ENCODE results near the gene PRSS22. TPM values are rescaled to one million over a fixed set of nuclear protein-coding genes. Genes with fewer than 3 reads are reported as not detected.

Gene PRSS22
- polyA plus RNA-seq, 1 donor from 2014 or later = not detected

DNA sequence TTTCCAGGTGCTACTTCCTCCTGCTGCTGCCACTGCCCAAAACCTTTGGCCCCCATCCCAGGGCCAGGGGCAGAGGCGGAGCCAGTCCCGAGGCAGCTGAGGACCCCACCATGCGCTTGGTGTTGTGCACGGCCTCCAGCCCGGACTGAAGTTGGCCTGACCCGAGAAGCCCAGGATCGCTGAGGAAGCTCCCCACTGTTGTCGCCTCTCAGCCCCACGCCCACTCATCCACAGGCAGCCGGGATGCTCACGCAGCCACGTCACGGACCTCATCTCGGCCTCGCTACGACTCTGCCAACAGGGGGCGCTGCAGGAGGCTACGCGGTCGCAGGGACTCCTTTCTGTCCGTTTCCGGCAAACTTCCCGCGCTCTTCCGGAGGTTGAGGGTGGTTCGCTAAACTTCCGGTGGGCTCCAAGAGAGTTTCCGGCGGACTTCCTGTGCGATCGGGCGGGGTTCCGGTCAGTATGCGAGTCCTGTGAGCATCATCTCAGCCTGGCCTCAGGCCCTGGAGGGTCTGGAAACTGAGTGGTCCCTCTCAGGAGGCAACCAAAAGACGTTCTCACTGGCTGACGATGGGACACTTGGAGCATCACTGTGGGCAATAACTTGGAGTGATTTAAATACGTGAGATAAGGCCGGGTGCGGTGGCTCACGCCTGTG lies 15.5 kb downstream of the PRSS22 start:
- Histone ChIP-seq H3K4me2 (ENCODE audit: low read length) (no peak overlapping the region), H2AFZ (ENCODE audit: low read depth, low read length) (no peak overlapping the region), H3K9me2 (ENCODE audit: insufficient read depth, low read length) (no peaks in the 10 kb centered on the region)

DNA sequence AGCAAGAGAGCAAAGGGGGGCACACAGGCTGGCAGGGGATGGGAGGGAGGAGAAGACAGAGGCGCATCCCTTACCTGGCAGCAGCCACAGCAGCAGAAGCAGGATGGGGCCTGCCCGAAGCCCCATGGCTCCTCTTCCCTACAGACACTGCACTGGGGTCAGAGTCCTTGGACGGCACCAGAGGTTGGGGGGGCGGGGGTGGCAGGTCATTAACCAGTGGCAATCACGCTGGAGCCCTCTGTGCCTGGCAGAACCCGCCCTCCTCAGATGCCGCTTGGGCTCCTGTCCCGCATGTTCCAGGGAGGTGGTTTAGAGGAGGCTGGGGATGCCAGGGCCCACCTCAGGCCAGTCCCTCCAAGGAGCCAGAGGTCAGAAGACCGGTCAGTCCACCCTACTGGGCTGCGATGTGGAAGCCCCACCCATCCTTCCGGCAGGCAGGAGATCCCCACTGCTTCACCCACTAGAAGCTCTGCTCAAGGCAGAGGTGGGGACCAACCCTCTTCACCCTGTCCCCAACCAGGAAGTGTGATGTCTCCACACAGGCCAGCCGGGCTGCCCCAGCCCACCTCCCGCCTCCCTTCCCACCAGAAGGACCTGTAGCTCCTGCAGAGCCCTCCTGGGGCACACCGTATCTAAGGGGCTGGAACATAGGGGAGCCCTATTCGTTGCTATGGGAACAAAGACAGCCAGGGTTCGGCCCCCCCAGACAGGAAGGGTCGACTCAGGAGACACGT lies 16.2 kb downstream of the PRSS22 start:
- H2AFZ ChIP-seq (ENCODE audit: low read depth, low read length) = no peak overlapping the region
- no peaks in the 10 kb centered on the region for H4K20me1 ChIP-seq (ENCODE audit: insufficient read depth)
- TF ChIP-seq EP300 (conservative IDR thresholded peaks at IDR 0.05; ENCODE audit: poor library complexity, severe bottlenecking) (no peak), MXI1 (conservative IDR thresholded peaks at IDR 0.05; ENCODE audit: poor library complexity, severe bottlenecking) (no peak), CTCF (IDR thresholded peaks at IDR 0.05; ENCODE audit: poor library complexity, severe bottlenecking) (no peak)
- no peak overlapping the region for H3K9ac ChIP-seq (ENCODE audit: low read length)
- no peaks in the 10 kb centered on the region for H3K27me3 ChIP-seq (ENCODE audit: insufficient read depth, low read depth, low read length)
- no peaks in the 10 kb centered on the region for H3F3A ChIP-seq (ENCODE audit: insufficient read depth, low read length, poor library complexity, severe bottlenecking)
- H3K27ac ChIP-seq (ENCODE audit: low read length) = no peak overlapping the region
- H3K4me3 ChIP-seq (ENCODE audit: low read length) = no peak overlapping the region
- no peaks in the 10 kb centered on the region for H3K9me2 ChIP-seq (ENCODE audit: insufficient read depth, low read length)
- no peak overlapping the region for H3K4me2 ChIP-seq (ENCODE audit: low read length)
- no peaks in the 10 kb centered on the region for H3K9me3 ChIP-seq (ENCODE audit: low read length)
- H3K79me2 ChIP-seq (replicated peaks; ENCODE audit: insufficient read depth, low read length) = no peaks in the 10 kb centered on the region
- H3K36me3 ChIP-seq (ENCODE audit: insufficient read depth, low read length) = no peaks in the 10 kb centered on the region

More for the DNA sequence above, 15.5 kb downstream of the PRSS22 start:
- Histone ChIP-seq H3K27ac (ENCODE audit: low read length) (no peak overlapping the region), H3K9me3 (ENCODE audit: low read length) (no peaks in the 10 kb centered on the region), H4K20me1 (ENCODE audit: insufficient read depth) (no peaks in the 10 kb centered on the region), H3K27me3 (ENCODE audit: insufficient read depth, low read depth, low read length) (no peaks in the 10 kb centered on the region), H3F3A (ENCODE audit: insufficient read depth, low read length, poor library complexity, severe bottlenecking) (no peaks in the 10 kb centered on the region), H3K36me3 (ENCODE audit: insufficient read depth, low read length) (no peaks in the 10 kb centered on the region), H3K79me2 (replicated peaks; ENCODE audit: insufficient read depth, low read length) (no peaks in the 10 kb centered on the region), H3K4me3 (ENCODE audit: low read length) (no peak overlapping the region), H3K9ac (ENCODE audit: low read length) (no peak overlapping the region)
- TF ChIP-seq EP300 (conservative IDR thresholded peaks at IDR 0.05; ENCODE audit: poor library complexity, severe bottlenecking) = no peak
- TF ChIP-seq TAF1 (IDR thresholded peaks at IDR 0.05; ENCODE audit: low read depth) = no peak
- TF ChIP-seq CTCF (IDR thresholded peaks at IDR 0.05; ENCODE audit: poor library complexity, severe bottlenecking) = no peak
- TF ChIP-seq, protein P1, sequence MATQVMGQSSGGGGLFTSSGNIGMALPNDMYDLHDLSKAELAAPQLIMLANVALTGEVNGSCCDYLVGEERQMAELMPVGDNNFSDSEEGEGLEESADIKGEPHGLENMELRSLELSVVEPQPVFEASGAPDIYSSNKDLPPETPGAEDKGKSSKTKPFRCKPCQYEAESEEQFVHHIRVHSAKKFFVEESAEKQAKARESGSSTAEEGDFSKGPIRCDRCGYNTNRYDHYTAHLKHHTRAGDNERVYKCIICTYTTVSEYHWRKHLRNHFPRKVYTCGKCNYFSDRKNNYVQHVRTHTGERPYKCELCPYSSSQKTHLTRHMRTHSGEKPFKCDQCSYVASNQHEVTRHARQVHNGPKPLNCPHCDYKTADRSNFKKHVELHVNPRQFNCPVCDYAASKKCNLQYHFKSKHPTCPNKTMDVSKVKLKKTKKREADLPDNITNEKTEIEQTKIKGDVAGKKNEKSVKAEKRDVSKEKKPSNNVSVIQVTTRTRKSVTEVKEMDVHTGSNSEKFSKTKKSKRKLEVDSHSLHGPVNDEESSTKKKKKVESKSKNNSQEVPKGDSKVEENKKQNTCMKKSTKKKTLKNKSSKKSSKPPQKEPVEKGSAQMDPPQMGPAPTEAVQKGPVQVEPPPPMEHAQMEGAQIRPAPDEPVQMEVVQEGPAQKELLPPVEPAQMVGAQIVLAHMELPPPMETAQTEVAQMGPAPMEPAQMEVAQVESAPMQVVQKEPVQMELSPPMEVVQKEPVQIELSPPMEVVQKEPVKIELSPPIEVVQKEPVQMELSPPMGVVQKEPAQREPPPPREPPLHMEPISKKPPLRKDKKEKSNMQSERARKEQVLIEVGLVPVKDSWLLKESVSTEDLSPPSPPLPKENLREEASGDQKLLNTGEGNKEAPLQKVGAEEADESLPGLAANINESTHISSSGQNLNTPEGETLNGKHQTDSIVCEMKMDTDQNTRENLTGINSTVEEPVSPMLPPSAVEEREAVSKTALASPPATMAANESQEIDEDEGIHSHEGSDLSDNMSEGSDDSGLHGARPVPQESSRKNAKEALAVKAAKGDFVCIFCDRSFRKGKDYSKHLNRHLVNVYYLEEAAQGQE (IDR thresholded peaks at IDR 0.05; ENCODE audit: borderline replicate concordance) = no peak
- no peak for TF ChIP-seq EZH2 (IDR thresholded peaks at IDR 0.05; ENCODE audit: borderline replicate concordance, insufficient read depth, low read length, poor library complexity, severe bottlenecking)
- no peak for TF ChIP-seq POLR2AphosphoS5 (IDR thresholded peaks at IDR 0.05)
- no peak for TF ChIP-seq RAD21 (conservative IDR thresholded peaks at IDR 0.05)
- no peak for TF ChIP-seq MXI1 (conservative IDR thresholded peaks at IDR 0.05; ENCODE audit: poor library complexity, severe bottlenecking)
- TF ChIP-seq SMC3 (conservative IDR thresholded peaks at IDR 0.05; ENCODE audit: poor library complexity) = no peak
